ENCODE measurements around the gene GPR108. TPM values are rescaled to one million over a fixed set of nuclear protein-coding genes. Genes with fewer than 3 reads are reported as not detected.

The GPR108 gene
- total RNA-seq, 4 donors from 2014 or later: 87.9 to 152 (median 116) TPM

GRCh38 chr19:6690160-6690885 lies 47.1 kb downstream of the GPR108 start:
- DNase-seq: no peak
- intact Hi-C loops (cut with DNase I): no loop called here
- no peak overlapping the region for H3K4me3 ChIP-seq (replicated peaks in 1 of 3)
- H3K27me3 ChIP-seq: no peaks in the 10 kb centered on the region
- no peak overlapping the region for H3K27ac ChIP-seq
- WGBS, 2 donors: 78 to 80% methylated on average over 11 of the region's 11 CpGs
- H3K4me1 ChIP-seq: no peaks in the 10 kb centered on the region
- TF ChIP-seq, protein P1, sequence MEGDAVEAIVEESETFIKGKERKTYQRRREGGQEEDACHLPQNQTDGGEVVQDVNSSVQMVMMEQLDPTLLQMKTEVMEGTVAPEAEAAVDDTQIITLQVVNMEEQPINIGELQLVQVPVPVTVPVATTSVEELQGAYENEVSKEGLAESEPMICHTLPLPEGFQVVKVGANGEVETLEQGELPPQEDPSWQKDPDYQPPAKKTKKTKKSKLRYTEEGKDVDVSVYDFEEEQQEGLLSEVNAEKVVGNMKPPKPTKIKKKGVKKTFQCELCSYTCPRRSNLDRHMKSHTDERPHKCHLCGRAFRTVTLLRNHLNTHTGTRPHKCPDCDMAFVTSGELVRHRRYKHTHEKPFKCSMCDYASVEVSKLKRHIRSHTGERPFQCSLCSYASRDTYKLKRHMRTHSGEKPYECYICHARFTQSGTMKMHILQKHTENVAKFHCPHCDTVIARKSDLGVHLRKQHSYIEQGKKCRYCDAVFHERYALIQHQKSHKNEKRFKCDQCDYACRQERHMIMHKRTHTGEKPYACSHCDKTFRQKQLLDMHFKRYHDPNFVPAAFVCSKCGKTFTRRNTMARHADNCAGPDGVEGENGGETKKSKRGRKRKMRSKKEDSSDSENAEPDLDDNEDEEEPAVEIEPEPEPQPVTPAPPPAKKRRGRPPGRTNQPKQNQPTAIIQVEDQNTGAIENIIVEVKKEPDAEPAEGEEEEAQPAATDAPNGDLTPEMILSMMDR (IDR thresholded peaks at IDR 0.05): no peak
- no peak for TF ChIP-seq POLR2A (IDR thresholded peaks at IDR 0.05)
- no peaks in the 10 kb centered on the region for H3K36me3 ChIP-seq
- no peaks in the 10 kb centered on the region for H3K9me3 ChIP-seq

DNA sequence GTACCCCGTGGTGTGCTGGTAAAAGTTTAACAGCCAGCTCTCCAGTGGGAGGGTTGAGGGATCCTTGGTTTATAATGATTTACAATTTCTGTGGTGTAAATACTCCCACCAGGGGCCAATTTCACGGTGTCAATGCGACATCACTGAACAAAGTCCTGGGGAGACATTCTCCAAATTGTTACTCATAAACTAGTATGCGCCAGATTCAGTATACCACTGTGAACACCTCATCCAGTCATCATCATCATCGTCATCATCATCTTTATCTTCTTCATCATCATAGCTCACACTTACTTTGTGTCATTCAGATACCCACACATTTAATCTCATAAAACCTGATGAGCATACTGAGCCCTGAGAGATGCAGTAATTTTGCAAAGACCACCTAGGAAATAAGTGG lies 50.3 kb downstream of the GPR108 start:
- intact Hi-C loops (cut with DNase I): no loop called here
- Histone ChIP-seq H3K36me3 (no peaks in the 10 kb centered on the region), H3K27ac (no peak overlapping the region), H3K9me3 (no peaks in the 10 kb centered on the region), H3K4me3 (replicated peaks in 1 of 3) (no peak overlapping the region), H3K4me1 (no peaks in the 10 kb centered on the region), H3K27me3 (no peaks in the 10 kb centered on the region)
- DNase-seq: no peak
- 82 to 85% methylated on average over 5 of the region's 5 CpGs for WGBS, 2 donors
- TF ChIP-seq, protein P1 (IDR thresholded peaks at IDR 0.05): no peak
- no peak for TF ChIP-seq POLR2A (IDR thresholded peaks at IDR 0.05)

GRCh38 chr19:6686628-6686975 lies 50.8 kb downstream of the GPR108 start:
- Histone ChIP-seq H3K36me3 (no peaks in the 10 kb centered on the region), H3K27me3 (no peaks in the 10 kb centered on the region), H3K9me3 (no peaks in the 10 kb centered on the region), H3K27ac (no peak overlapping the region), H3K4me3 (replicated peaks in 1 of 3) (no peak overlapping the region), H3K4me1 (no peaks in the 10 kb centered on the region)
- TF ChIP-seq, protein P1 (IDR thresholded peaks at IDR 0.05): no peak
- no peak for TF ChIP-seq POLR2A (IDR thresholded peaks at IDR 0.05)
- intact Hi-C loops (cut with DNase I): no loop called here
- WGBS, 2 donors: 80 to 89% methylated on average over 4 of the region's 4 CpGs
- no peak for DNase-seq

GRCh38 chr19:6685962-6686627 lies 51.3 kb downstream of the GPR108 start:
- no peak overlapping the region for H3K27ac ChIP-seq
- no peaks in the 10 kb centered on the region for H3K27me3 ChIP-seq
- no peaks in the 10 kb centered on the region for H3K9me3 ChIP-seq
- 85 to 89% methylated on average over 10 to 15 of the region's 15 CpGs for WGBS, 2 donors
- no peaks in the 10 kb centered on the region for H3K4me1 ChIP-seq
- H3K36me3 ChIP-seq: no peaks in the 10 kb centered on the region
- intact Hi-C loops (cut with DNase I): no loop called here
- no peak for TF ChIP-seq POLR2A (IDR thresholded peaks at IDR 0.05)
- TF ChIP-seq, protein P1 (IDR thresholded peaks at IDR 0.05): no peak
- H3K4me3 ChIP-seq (replicated peaks in 1 of 3): no peak overlapping the region
- DNase-seq: no peak

- H3K27ac ChIP-seq: no peak overlapping the region
These were observed 51.9 kb downstream of the GPR108 start for GRCh38 chr19:6685482-6685881.

More at GRCh38 chr19:6685482-6685881, 51.9 kb downstream of the GPR108 start:
- no peaks in the 10 kb centered on the region for H3K27me3 ChIP-seq
- intact Hi-C loops (cut with DNase I): no loop called here
- 86 to 95% methylated on average over 4 of the region's 4 CpGs for WGBS, 2 donors
- TF ChIP-seq, protein P1 (IDR thresholded peaks at IDR 0.05): no peak
- no peak for TF ChIP-seq POLR2A (IDR thresholded peaks at IDR 0.05)
- no peaks in the 10 kb centered on the region for H3K9me3 ChIP-seq
- no peaks in the 10 kb centered on the region for H3K4me1 ChIP-seq
- DNase-seq: no peak
- H3K4me3 ChIP-seq (replicated peaks in 1 of 3): no peak overlapping the region
- H3K36me3 ChIP-seq: no peaks in the 10 kb centered on the region

Data from thyroid gland (tissue), 4 donors.